Stimulated activated CD4-positive, alpha-beta T cell treated with anti-CD3 and anti-CD28 coated beads, TNF-alpha, amount 100 ng/mL, for 24 hours (primary cell): ENCODE results near the gene DNAH14.
"Not testable (repeated sequence)": the region's sequence is repeated elsewhere in the genome, so short reads cannot be mapped to it uniquely, and the experiment has no call there.

Source experiments
- DNase-seq, 3 experiments: peaks; one replicate each; pipeline ENCODE4 v3.0.0-alpha.2; 2020; ENCODE audit warnings: low read depth in 3 of 3

DNAH14 gene

GRCh38 chr1:225254676-225255075 lies 325.2 kb downstream of the DNAH14 start:
- DNase-seq: no peak

- no peak for DNase-seq
Measured at GRCh38 chr1:225257081-225257480, 327.6 kb downstream of the DNAH14 start.

- no peak for DNase-seq
Measured at GRCh38 chr1:225258811-225259210, 329.3 kb downstream of the DNAH14 start.

DNA sequence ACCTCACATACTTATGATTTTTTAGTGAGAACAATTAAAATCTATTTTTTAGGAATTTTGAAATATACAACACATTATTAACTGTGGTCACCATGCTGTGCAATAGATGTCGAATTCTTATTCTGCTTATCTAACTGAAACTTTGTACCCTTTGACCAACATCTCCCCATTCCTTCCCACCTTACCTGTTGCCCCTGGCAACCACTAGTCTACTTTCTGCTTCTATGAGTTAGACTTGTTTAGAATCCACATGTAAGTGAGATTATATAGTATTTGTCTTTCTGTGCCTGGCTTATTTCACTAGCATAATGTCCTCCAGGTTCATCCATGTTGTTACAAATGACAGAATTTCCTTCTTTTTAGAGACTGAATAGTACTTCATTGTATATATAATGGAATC lies 330.1 kb downstream of the DNAH14 start:
- no peak for DNase-seq

DNA sequence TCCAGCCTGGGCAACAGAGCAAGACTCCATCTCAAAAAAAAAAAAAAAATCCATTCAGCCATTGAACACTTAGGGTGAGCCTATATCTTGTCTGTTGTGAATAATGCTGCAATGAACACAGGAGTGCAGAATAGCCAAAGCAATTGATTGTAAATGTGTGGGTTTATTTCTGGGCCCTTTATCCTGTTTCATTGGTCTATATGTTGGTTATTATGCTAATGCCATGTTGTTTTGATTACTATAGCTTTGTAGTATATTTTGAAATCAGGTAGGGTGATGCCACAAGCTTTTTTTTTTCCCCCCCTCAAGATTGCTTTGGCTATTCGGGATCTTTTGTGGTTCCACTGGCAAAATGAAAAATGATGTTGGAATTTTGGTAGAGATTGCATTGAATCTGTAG lies 330.8 kb downstream of the DNAH14 start:
- no peak for DNase-seq

- no peak for DNase-seq
Measured at GRCh38 chr1:225277445-225277844, 348.0 kb downstream of the DNAH14 start.

DNA sequence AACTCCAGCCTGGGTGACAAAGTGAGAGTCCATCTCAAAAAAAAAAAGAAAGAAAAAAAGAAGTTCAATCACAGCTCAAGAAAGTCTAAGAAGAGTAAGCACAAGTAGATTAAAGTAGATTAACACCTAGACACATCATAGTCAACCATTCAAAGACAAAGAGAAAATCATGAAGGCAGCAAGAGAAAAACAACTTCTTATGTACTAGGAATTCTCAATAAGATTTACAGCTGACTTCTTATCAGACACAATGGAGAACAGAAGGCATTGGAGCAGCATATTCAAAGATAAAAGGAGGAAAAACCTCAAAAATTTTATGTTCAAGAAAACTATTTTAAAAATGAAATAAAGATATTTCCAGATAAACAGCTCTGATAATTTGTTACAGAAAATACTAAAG lies 351.1 kb downstream of the DNAH14 start:
- DNase-seq: no peak

GRCh38 chr1:225290244-225290643 lies 360.8 kb downstream of the DNAH14 start:
- DNase-seq: no peak

- no peak for DNase-seq
Measured at GRCh38 chr1:225299624-225300023, 370.1 kb downstream of the DNAH14 start.

- no peak for DNase-seq
Measured at GRCh38 chr1:225300381-225300780, 370.9 kb downstream of the DNAH14 start.

DNA sequence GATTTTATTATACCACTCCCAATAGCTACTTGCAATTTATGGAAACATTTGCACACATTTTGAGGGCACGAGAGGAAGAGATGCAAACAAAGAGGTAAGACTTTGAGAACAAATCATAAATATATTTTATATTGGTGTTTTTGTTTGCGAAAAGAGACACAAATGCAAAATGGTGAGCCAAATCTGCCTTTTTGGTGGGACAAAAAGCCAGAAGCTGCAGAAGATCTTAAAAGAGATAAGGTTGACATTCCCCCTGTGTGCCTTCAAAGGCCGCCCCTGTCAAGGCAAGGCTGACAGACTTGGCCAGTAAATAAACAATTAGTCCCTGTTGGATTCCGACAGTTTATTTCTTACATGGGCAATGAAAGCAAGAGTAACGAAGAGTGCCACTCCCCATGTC lies 375.5 kb downstream of the DNAH14 start:
- no peak for DNase-seq

GRCh38 chr1:225310544-225310943 lies 381.1 kb downstream of the DNAH14 start:
- not testable (repeated sequence) for DNase-seq

DNA sequence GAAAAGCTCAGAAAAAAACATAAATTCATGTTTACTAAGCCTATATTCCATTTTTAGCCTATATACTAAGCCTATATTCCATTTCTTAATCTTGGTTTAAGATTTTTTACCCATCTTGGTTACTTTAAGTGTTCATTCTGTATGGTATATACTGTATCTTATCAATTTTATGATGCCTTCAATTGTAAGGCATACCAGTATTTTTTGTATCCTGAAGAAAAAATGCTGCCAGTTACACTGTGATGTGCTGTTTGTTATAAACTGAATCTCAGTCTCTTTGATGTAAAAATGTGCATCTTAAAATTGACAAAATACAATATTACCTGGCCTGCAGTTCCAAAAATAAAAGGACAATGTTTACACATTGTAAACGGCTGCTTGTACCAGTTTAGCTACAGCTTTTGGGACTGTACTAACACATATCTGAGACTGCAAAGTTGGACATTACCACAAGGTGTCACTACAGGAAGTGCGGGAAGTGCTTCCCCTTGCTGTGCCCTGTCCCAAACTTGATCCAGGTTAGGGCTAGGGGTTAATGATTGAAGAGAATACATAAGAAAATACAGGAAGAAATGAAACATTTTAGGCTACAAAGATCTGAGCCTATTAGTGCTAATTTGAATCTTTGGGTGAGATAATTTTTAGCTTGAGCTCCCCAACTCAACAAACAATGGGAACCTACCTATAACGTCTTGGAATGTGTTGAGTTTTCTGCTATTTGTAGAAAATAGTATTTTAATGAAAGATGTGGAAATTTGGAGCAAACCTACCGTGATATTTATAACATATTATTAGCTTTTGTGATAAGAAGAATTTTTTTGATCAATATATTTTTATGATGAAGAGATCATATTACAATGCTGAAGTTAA lies 389.5 kb downstream of the DNAH14 start:
- DNase-seq: no peak

- DNase-seq: no peak
Measured at GRCh38 chr1:225319871-225320270, 390.4 kb downstream of the DNAH14 start.

- DNase-seq: no peak
Measured at GRCh38 chr1:225321784-225322183, 392.3 kb downstream of the DNAH14 start.

DNA sequence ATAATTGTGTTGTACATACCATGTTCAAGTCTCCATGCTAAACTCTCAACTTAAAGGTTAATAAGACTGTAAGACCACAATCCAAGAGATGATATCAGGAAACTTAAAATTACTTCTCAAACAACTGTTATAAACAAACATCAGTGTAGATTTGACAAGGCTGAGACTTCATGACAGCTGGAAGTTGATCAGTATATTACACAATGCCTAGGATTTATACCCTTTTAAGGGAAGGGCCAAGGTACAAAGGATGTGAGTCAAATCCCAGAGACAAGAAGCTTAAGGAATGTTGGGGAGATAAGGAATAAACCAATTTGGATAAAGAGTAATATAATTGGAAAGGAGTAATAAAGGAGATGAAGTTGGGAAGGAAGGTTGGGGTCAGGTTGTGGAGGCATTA lies 399.6 kb downstream of the DNAH14 start:
- DNase-seq: no peak

DNA sequence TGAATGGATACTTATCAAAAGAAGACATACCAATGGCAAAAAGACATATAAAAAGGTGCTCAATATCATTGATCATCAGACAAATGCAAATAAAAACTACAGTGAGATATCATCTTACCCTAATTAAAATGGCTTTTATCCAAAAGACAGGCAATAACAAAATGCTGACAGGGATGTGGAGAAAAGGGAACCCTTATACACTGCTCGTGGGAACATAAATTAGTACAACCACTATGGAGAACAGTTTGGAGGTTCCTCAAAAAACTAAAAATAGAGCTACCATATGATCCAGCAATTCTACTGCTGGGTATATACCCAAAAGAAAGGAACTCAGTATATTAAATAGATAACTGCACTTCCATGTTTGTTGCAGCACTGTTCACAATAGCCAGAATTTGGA lies 400.5 kb downstream of the DNAH14 start:
- not testable (repeated sequence) for DNase-seq

GRCh38 chr1:225332686-225333085 lies 403.2 kb downstream of the DNAH14 start:
- no peak for DNase-seq

DNA sequence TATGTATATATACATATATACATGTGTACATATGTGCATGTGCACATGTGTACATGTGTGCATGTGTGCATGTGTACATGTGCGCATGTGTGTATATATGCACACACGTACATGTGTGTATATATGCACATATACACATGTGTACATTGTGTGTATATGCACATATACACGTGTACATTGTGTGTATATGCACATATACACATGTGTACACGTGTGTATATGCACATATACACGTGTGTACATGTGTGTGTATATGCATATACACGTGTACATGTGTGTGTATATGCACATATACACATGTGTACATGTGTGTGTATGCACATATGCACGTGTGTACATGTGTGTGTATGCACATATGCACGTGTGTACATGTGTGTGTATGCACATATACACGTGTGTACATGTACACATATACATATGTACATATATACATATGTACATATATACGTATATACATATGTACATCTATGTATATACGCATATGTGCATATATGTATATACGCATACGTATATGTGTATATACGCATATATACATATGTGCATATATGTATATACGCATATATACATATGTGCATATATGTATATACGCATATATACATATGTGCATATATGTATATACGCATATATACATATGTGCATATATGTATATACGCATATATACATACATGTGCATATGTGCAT lies 405.8 kb downstream of the DNAH14 start:
- DNase-seq: not testable (repeated sequence)

DNA sequence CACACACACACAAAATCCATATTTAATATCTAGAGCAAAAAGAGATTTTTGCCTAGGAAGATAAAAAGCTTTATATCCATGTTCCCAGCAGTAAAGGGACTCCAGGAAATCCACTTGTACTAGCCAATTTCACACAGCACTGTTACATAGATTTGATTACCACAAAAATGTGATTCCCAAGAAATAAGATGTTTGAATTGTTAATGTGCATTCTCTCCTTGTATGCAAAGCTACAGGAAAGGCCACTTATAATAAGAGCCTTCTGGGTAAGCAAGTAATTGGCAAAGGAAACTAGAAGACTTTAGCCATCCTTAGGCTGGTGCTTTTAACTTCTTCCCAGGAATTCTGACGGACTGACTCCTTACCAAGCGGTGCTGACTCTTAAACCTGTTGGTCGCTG lies 409.1 kb downstream of the DNAH14 start:
- DNase-seq: no peak

DNA sequence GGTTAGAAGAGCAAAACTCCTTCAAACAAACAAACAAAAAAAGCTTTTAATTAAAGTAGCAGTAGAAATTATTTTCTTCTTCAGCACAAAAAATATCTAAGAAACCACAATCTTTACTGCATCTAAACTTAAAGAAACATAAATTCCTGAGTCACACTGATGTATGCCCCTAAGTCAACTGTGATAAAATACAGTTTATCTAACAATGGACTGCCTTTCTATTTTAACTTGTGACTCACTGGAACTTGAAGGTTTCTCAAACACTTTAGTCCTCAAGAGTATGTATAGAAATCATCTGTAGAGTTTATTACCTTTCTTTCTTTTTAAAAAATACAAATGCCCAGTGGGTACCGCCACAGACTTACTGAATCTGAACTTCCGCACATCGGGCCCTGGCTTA lies 412.2 kb downstream of the DNAH14 start:
- DNase-seq: no peak

DNA sequence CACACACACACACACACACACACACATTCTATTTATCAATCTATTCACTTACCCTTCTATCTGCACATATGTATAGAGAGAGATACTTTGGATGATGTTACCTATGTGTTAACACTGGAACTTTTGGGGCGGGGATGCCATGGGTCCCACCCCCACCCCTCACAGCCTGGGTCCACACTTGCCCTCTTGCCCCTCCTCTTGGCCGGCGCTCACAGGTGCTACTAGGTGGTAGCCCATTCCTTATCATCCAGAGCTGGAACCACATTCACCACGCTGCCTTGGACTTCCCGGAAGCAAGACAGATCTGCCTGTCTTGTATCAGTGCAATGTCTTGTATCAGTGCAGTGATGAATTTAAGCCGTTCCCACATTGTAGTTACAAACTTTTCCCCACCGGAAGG lies 413.2 kb downstream of the DNAH14 start:
- DNase-seq: no peak

DNA sequence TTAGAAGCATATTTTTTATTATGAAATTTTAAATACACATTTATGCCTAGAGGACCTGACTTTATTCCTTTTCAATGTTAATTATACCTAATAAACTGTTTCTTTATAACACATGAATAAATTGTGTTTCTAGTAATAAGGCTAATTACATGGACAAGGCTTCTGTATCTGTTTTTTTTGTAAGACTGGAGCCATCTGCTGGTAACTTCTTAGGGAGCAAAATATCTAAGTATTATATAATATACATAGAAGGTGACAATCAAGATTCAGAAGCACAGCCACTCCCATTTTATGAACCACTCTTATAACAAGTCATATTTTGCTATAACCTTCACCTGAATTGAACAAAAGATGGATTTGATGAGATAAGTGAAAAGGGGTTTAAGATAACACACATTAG lies 414.1 kb downstream of the DNAH14 start:
- no peak for DNase-seq
